ENCODE results near the gene DNAH8.
"Not testable (repeated sequence)": the region's sequence is repeated elsewhere in the genome, so short reads cannot be mapped to it uniquely, and the experiment has no call there.

Gene DNAH8

GRCh38 chr6:38873001-38873400 is 157.9 kb downstream of the DNAH8 start:
- no peak overlapping the region for H3K27ac ChIP-seq (ENCODE audit: low read depth, low read length)
- no peaks in the 10 kb centered on the region for H3K36me3 ChIP-seq (ENCODE audit: insufficient read depth, low read length)
- no peaks in the 10 kb centered on the region for H3K4me1 ChIP-seq (ENCODE audit: insufficient read depth, low read length)
- no peak overlapping the region for H3K4me3 ChIP-seq (ENCODE audit: low read depth in 1 of 2, low read length in 2 of 2)
- no peak overlapping the region for H3K9ac ChIP-seq (ENCODE audit: low read length)
- no peaks in the 10 kb centered on the region for H3K9me3 ChIP-seq (ENCODE audit: low read length)
- H3K27me3 ChIP-seq (ENCODE audit: control insufficient read depth in 1 of 2, insufficient read depth in 2 of 2, low read length in 2 of 2), result no peaks in the 10 kb centered on the region

GRCh38 chr6:38873816-38874215 is 158.7 kb downstream of the DNAH8 start:
- not testable (repeated sequence) for H3K27me3 ChIP-seq (ENCODE audit: control insufficient read depth in 1 of 2, insufficient read depth in 2 of 2, low read length in 2 of 2); H3K9me3 ChIP-seq (ENCODE audit: low read length); H3K36me3 ChIP-seq (ENCODE audit: insufficient read depth, low read length); H3K4me3 ChIP-seq (ENCODE audit: low read depth in 1 of 2, low read length in 2 of 2); H3K27ac ChIP-seq (ENCODE audit: low read depth, low read length); H3K4me1 ChIP-seq (ENCODE audit: insufficient read depth, low read length); H3K9ac ChIP-seq (ENCODE audit: low read length)

GRCh38 chr6:38876475-38876874 is 161.4 kb downstream of the DNAH8 start:
- H3K9ac ChIP-seq (ENCODE audit: low read length), result no peak overlapping the region
- H3K27ac ChIP-seq (ENCODE audit: low read depth, low read length), result no peak overlapping the region
- H3K4me3 ChIP-seq (ENCODE audit: low read depth in 1 of 2, low read length in 2 of 2), result no peak overlapping the region

GRCh38 chr6:38877721-38878120 is 162.6 kb downstream of the DNAH8 start:
- H3K4me3 ChIP-seq (ENCODE audit: low read depth in 1 of 2, low read length in 2 of 2), result no peak overlapping the region
- no peaks in the 10 kb centered on the region for H3K4me1 ChIP-seq (ENCODE audit: insufficient read depth, low read length)
- no peaks in the 10 kb centered on the region for H3K36me3 ChIP-seq (ENCODE audit: insufficient read depth, low read length)

More at GRCh38 chr6:38876475-38876874, 161.4 kb downstream of the DNAH8 start:
- Histone ChIP-seq H3K36me3 (ENCODE audit: insufficient read depth, low read length) (no peaks in the 10 kb centered on the region), H3K4me1 (ENCODE audit: insufficient read depth, low read length) (no peaks in the 10 kb centered on the region), H3K9me3 (ENCODE audit: low read length) (no peaks in the 10 kb centered on the region), H3K27me3 (ENCODE audit: control insufficient read depth in 1 of 2, insufficient read depth in 2 of 2, low read length in 2 of 2) (no peaks in the 10 kb centered on the region)

GRCh38 chr6:38882157-38882556 is 167.0 kb downstream of the DNAH8 start:
- no peak overlapping the region for H3K27ac ChIP-seq (ENCODE audit: low read depth, low read length)
- no peaks in the 10 kb centered on the region for H3K36me3 ChIP-seq (ENCODE audit: insufficient read depth, low read length)
- no peaks in the 10 kb centered on the region for H3K4me1 ChIP-seq (ENCODE audit: insufficient read depth, low read length)
- H3K9ac ChIP-seq (ENCODE audit: low read length), result no peak overlapping the region
- no peaks in the 10 kb centered on the region for H3K9me3 ChIP-seq (ENCODE audit: low read length)
- no peak overlapping the region for H3K4me3 ChIP-seq (ENCODE audit: low read depth in 1 of 2, low read length in 2 of 2)
- H3K27me3 ChIP-seq (ENCODE audit: control insufficient read depth in 1 of 2, insufficient read depth in 2 of 2, low read length in 2 of 2), result no peaks in the 10 kb centered on the region

More at GRCh38 chr6:38877721-38878120, 162.6 kb downstream of the DNAH8 start:
- Histone ChIP-seq H3K9ac (ENCODE audit: low read length) (no peak overlapping the region), H3K27ac (ENCODE audit: low read depth, low read length) (no peak overlapping the region), H3K27me3 (ENCODE audit: control insufficient read depth in 1 of 2, insufficient read depth in 2 of 2, low read length in 2 of 2) (no peaks in the 10 kb centered on the region), H3K9me3 (ENCODE audit: low read length) (no peaks in the 10 kb centered on the region)

GRCh38 chr6:38897507-38897906 is 182.4 kb downstream of the DNAH8 start:
- Histone ChIP-seq H3K36me3 (ENCODE audit: insufficient read depth, low read length) (no peaks in the 10 kb centered on the region), H3K9ac (ENCODE audit: low read length) (no peak overlapping the region), H3K27ac (ENCODE audit: low read depth, low read length) (no peak overlapping the region), H3K4me3 (ENCODE audit: low read depth in 1 of 2, low read length in 2 of 2) (no peak overlapping the region), H3K4me1 (ENCODE audit: insufficient read depth, low read length) (no peaks in the 10 kb centered on the region), H3K27me3 (ENCODE audit: control insufficient read depth in 1 of 2, insufficient read depth in 2 of 2, low read length in 2 of 2) (no peaks in the 10 kb centered on the region), H3K9me3 (ENCODE audit: low read length) (no peaks in the 10 kb centered on the region)

GRCh38 chr6:38901802-38902522 is 186.9 kb downstream of the DNAH8 start:
- no peaks in the 10 kb centered on the region for H3K4me1 ChIP-seq (ENCODE audit: insufficient read depth, low read length)
- no peaks in the 10 kb centered on the region for H3K27me3 ChIP-seq (ENCODE audit: control insufficient read depth in 1 of 2, insufficient read depth in 2 of 2, low read length in 2 of 2)
- H3K9me3 ChIP-seq (ENCODE audit: low read length), result no peaks in the 10 kb centered on the region
- no peaks in the 10 kb centered on the region for H3K36me3 ChIP-seq (ENCODE audit: insufficient read depth, low read length)
- no peak overlapping the region for H3K9ac ChIP-seq (ENCODE audit: low read length)
- H3K4me3 ChIP-seq (ENCODE audit: low read depth in 1 of 2, low read length in 2 of 2), result no peak overlapping the region
- no peak overlapping the region for H3K27ac ChIP-seq (ENCODE audit: low read depth, low read length)

- no peak overlapping the region for H3K4me3 ChIP-seq (ENCODE audit: low read depth in 1 of 2, low read length in 2 of 2)
Measured at GRCh38 chr6:38906582-38906981, 191.5 kb downstream of the DNAH8 start.

GRCh38 chr6:38907264-38907663 is 192.2 kb downstream of the DNAH8 start:
- Histone ChIP-seq H3K9ac (ENCODE audit: low read length) (no peak overlapping the region), H3K27me3 (ENCODE audit: control insufficient read depth in 1 of 2, insufficient read depth in 2 of 2, low read length in 2 of 2) (no peaks in the 10 kb centered on the region)

More at GRCh38 chr6:38906582-38906981, 191.5 kb downstream of the DNAH8 start:
- no peak overlapping the region for H3K27ac ChIP-seq (ENCODE audit: low read depth, low read length)
- no peaks in the 10 kb centered on the region for H3K9me3 ChIP-seq (ENCODE audit: low read length)
- no peaks in the 10 kb centered on the region for H3K27me3 ChIP-seq (ENCODE audit: control insufficient read depth in 1 of 2, insufficient read depth in 2 of 2, low read length in 2 of 2)
- no peaks in the 10 kb centered on the region for H3K4me1 ChIP-seq (ENCODE audit: insufficient read depth, low read length)
- no peaks in the 10 kb centered on the region for H3K36me3 ChIP-seq (ENCODE audit: insufficient read depth, low read length)
- H3K9ac ChIP-seq (ENCODE audit: low read length), result no peak overlapping the region

GRCh38 chr6:38909015-38909730 is 194.1 kb downstream of the DNAH8 start:
- Histone ChIP-seq H3K4me3 (ENCODE audit: low read depth in 1 of 2, low read length in 2 of 2) (no peak overlapping the region), H3K27ac (ENCODE audit: low read depth, low read length) (no peak overlapping the region), H3K4me1 (ENCODE audit: insufficient read depth, low read length) (no peaks in the 10 kb centered on the region), H3K27me3 (ENCODE audit: control insufficient read depth in 1 of 2, insufficient read depth in 2 of 2, low read length in 2 of 2) (no peaks in the 10 kb centered on the region), H3K36me3 (ENCODE audit: insufficient read depth, low read length) (no peaks in the 10 kb centered on the region), H3K9me3 (ENCODE audit: low read length) (no peaks in the 10 kb centered on the region), H3K9ac (ENCODE audit: low read length) (no peak overlapping the region)

More at GRCh38 chr6:38907264-38907663, 192.2 kb downstream of the DNAH8 start:
- H3K9me3 ChIP-seq (ENCODE audit: low read length), result no peaks in the 10 kb centered on the region
- no peaks in the 10 kb centered on the region for H3K4me1 ChIP-seq (ENCODE audit: insufficient read depth, low read length)
- H3K36me3 ChIP-seq (ENCODE audit: insufficient read depth, low read length), result no peaks in the 10 kb centered on the region
- no peak overlapping the region for H3K27ac ChIP-seq (ENCODE audit: low read depth, low read length)
- H3K4me3 ChIP-seq (ENCODE audit: low read depth in 1 of 2, low read length in 2 of 2), result no peak overlapping the region

- no peak overlapping the region for H3K4me3 ChIP-seq (ENCODE audit: low read depth in 1 of 2, low read length in 2 of 2)
- H3K9ac ChIP-seq (ENCODE audit: low read length), result no peak overlapping the region
- H3K27ac ChIP-seq (ENCODE audit: low read depth, low read length), result no peak overlapping the region
- no peaks in the 10 kb centered on the region for H3K4me1 ChIP-seq (ENCODE audit: insufficient read depth, low read length)
- H3K27me3 ChIP-seq (ENCODE audit: control insufficient read depth in 1 of 2, insufficient read depth in 2 of 2, low read length in 2 of 2), result no peaks in the 10 kb centered on the region
- H3K36me3 ChIP-seq (ENCODE audit: insufficient read depth, low read length), result no peaks in the 10 kb centered on the region
- no peaks in the 10 kb centered on the region for H3K9me3 ChIP-seq (ENCODE audit: low read length)
Measured at GRCh38 chr6:38910207-38910606, 195.1 kb downstream of the DNAH8 start.

All from muscle layer of colon (tissue), 2 donors.